ENCODE data around the gene PDE4B.

DNA sequence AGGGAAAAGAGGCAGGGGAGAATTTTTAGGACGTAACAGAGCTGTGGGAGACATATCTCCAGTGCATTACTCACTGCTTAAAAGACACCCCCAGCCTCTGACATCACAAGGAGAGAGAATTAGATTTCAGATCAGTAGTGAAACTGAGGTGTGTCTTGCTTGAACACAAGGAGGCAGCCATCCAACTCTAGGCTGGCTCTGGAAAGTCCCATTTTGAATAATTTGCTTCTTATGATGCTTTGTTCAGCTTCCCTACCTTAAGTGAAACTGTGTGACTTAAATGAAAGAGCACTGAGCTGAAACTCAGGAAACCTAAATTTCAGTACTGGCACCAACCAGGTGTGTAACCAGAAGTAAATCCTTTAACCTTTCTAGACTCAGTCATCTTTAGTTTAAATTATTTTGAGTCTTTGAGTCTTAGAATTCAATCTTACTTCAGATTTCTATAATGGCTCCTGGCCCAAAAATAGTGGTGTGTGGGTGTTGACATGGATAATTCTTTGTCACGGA lies 489.7 kb downstream of the PDE4B start:
- no peak for TF ChIP-seq CTCF (IDR thresholded peaks at IDR 0.05)
- TF ChIP-seq POLR2A (IDR thresholded peaks at IDR 0.05): no peak
- no peak for TF ChIP-seq EP300 (IDR thresholded peaks at IDR 0.05)
